Mammary epithelial cell (primary cell): ENCODE measurements around the gene INSYN2A.

Source experiments
- EZH2 ChIP-seq: IDR thresholded peaks from 2 replicates; pipeline ENCODE4 v1.6.1; 2012; ENCODE audit warnings: low read length, inconsistent platforms, borderline replicate concordance
- TF ChIP-seq, protein P1 (sequence below), 2 donors: IDR thresholded peaks in 1 of 2; conservative IDR thresholded peaks in 1 of 2; 2 replicates each; pipeline ENCODE4 v1.5.1; 2011 to 2012; ENCODE audit warnings: inconsistent platforms in 2 of 2, low read length in 2 of 2, mild to moderate bottlenecking in 2 of 2, control low read depth in 1 of 2, low read depth in 1 of 2; ENCODE audit not compliant: insufficient read depth in 1 of 2; ENCODE audit errors: extremely low read depth in 1 of 2

DNA sequence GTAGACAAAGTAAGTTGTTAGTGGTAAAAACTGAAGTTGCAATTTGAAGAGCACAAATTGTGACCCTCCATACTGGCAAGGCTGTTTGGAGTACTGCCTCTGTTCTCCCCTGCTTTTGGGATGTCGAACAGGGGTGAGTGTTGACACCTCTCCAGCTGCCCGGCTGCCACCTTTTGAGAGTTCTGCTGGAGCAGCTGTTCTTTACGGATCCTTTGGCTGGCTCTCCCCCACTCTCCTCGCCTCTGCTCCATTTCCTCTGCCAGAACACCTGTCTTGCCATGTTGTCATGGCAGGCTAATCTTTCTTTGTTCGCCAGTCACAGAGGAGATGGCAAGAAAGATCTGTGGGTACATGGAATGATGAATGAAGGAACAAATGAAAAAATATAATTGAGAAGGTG, 34.9 kb downstream of the INSYN2A start:
- TF ChIP-seq, protein P1, sequence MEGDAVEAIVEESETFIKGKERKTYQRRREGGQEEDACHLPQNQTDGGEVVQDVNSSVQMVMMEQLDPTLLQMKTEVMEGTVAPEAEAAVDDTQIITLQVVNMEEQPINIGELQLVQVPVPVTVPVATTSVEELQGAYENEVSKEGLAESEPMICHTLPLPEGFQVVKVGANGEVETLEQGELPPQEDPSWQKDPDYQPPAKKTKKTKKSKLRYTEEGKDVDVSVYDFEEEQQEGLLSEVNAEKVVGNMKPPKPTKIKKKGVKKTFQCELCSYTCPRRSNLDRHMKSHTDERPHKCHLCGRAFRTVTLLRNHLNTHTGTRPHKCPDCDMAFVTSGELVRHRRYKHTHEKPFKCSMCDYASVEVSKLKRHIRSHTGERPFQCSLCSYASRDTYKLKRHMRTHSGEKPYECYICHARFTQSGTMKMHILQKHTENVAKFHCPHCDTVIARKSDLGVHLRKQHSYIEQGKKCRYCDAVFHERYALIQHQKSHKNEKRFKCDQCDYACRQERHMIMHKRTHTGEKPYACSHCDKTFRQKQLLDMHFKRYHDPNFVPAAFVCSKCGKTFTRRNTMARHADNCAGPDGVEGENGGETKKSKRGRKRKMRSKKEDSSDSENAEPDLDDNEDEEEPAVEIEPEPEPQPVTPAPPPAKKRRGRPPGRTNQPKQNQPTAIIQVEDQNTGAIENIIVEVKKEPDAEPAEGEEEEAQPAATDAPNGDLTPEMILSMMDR (conservative IDR thresholded peaks at IDR 0.05 in 1 of 2, IDR thresholded peaks at IDR 0.05 in 1 of 2; ENCODE audit: extremely low read depth in 1 of 2, insufficient read depth in 1 of 2, low read depth in 1 of 2, low read length in 2 of 2) = no peak
- TF ChIP-seq EZH2 = no peak
